ENCODE results near the gene BAG5. TPM values are rescaled to one million over a fixed set of nuclear protein-coding genes. Genes with fewer than 3 reads are reported as not detected.

BAG5 gene
- total RNA-seq, 1 donor from 2014 or later, result 23.5 TPM

- Mint-ChIP-seq H3K4me1 (ENCODE audit: low read depth) (no peaks in the 10 kb centered on the region), H3K27ac (peak overlapping the region; percentile 84), H3K4me3 (ENCODE audit: low read depth) (no peak overlapping the region), H3K27me3 (no peaks in the 10 kb centered on the region), H3K9me3 (ENCODE audit: low read depth) (no peaks in the 10 kb centered on the region), H3K36me3 (ENCODE audit: insufficient read depth) (no peaks in the 10 kb centered on the region)
- no peak for TF ChIP-seq CTCF (IDR thresholded peaks at IDR 0.05; ENCODE audit: unreplicated experiment)
- peak; percentile 71 for DNase-seq (ENCODE audit: low spot score, unreplicated experiment)
Measured at GRCh38 chr14:103542605-103543088, 19.8 kb downstream of the BAG5 start.

- H3K4me1 Mint-ChIP-seq (ENCODE audit: low read depth), result no peaks in the 10 kb centered on the region
- no peaks in the 10 kb centered on the region for H3K27me3 Mint-ChIP-seq
- peak overlapping the region; percentile 84 for H3K27ac Mint-ChIP-seq
- no peaks in the 10 kb centered on the region for H3K36me3 Mint-ChIP-seq (ENCODE audit: insufficient read depth)
- no peak for TF ChIP-seq CTCF (IDR thresholded peaks at IDR 0.05; ENCODE audit: unreplicated experiment)
- DNase-seq (ENCODE audit: low spot score, unreplicated experiment), result no peak
- no peaks in the 10 kb centered on the region for H3K9me3 Mint-ChIP-seq (ENCODE audit: low read depth)
- no peak overlapping the region for H3K4me3 Mint-ChIP-seq (ENCODE audit: low read depth)
Measured at GRCh38 chr14:103541709-103542604, 20.5 kb downstream of the BAG5 start.

GRCh38 chr14:103540821-103541708 lies 21.4 kb downstream of the BAG5 start:
- H3K4me3 Mint-ChIP-seq (ENCODE audit: low read depth), result no peak overlapping the region
- DNase-seq (ENCODE audit: low spot score, unreplicated experiment), result no peak
- TF ChIP-seq CTCF (IDR thresholded peaks at IDR 0.05; ENCODE audit: unreplicated experiment), result no peak
- H3K36me3 Mint-ChIP-seq (ENCODE audit: insufficient read depth), result no peaks in the 10 kb centered on the region
- H3K27me3 Mint-ChIP-seq, result no peaks in the 10 kb centered on the region
- H3K9me3 Mint-ChIP-seq (ENCODE audit: low read depth), result no peaks in the 10 kb centered on the region
- H3K27ac Mint-ChIP-seq, result peak overlapping the region; percentile 71
- H3K4me1 Mint-ChIP-seq (ENCODE audit: low read depth), result no peaks in the 10 kb centered on the region

- Mint-ChIP-seq H3K36me3 (ENCODE audit: insufficient read depth) (no peaks in the 10 kb centered on the region), H3K27ac (no peak overlapping the region)
Measured at GRCh38 chr14:103539056-103539825, 23.2 kb downstream of the BAG5 start.

More at GRCh38 chr14:103539056-103539825, 23.2 kb downstream of the BAG5 start:
- DNase-seq (ENCODE audit: low spot score, unreplicated experiment), result no peak
- H3K4me1 Mint-ChIP-seq (ENCODE audit: low read depth), result no peaks in the 10 kb centered on the region
- no peak for TF ChIP-seq CTCF (IDR thresholded peaks at IDR 0.05; ENCODE audit: unreplicated experiment)
- H3K9me3 Mint-ChIP-seq (ENCODE audit: low read depth), result no peaks in the 10 kb centered on the region
- H3K4me3 Mint-ChIP-seq (ENCODE audit: low read depth), result no peak overlapping the region
- H3K27me3 Mint-ChIP-seq, result no peaks in the 10 kb centered on the region

Data from progenitor cell of endocrine pancreas (in vitro differentiated cells).